ENCODE measurements around the gene RFFL. TPM values are rescaled to one million over a fixed set of nuclear protein-coding genes. Genes with fewer than 3 reads are reported as not detected.

The RFFL gene
- total RNA-seq, 1 experiment from 2014 or later, result 29.6 TPM

DNA sequence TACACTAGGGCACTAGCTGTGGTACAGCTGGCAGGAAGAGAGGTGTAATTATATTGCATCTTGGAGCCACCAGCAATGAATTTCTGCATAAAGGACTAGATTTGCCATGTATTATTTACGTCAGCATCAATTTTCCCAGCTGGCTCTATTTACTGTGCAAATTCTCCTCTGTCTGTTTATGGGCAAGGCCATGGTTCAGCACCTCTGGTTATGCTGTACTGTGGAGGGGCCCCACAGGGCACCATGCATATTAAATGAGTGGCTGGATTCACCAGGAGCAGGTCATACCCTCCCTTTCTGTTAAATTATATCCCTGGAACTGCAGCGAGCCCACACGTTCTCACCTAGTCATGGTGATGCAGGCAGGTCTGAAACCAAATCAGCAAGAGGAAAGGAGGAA, 36.4 kb upstream of the RFFL start:
- no peaks in the 10 kb centered on the region for H3K27me3 ChIP-seq (replicated peaks; ENCODE audit: control insufficient read depth, insufficient read depth, low read length)
- CTCF ChIA-PET, result no interaction called here
- Mint-ChIP-seq H3K9me3 (ENCODE audit: unreplicated experiment) (no peaks in the 10 kb centered on the region), H3K4me3 (ENCODE audit: unreplicated experiment) (no peak overlapping the region), H3K27ac (ENCODE audit: unreplicated experiment) (no peak overlapping the region), H3K36me3 (ENCODE audit: insufficient read depth, unreplicated experiment) (peaks cover 27% of the 10 kb centered on the region), H3K4me1 (ENCODE audit: low read depth, unreplicated experiment) (no peaks in the 10 kb centered on the region), H3K27me3 (ENCODE audit: insufficient read depth, unreplicated experiment) (no peaks in the 10 kb centered on the region)
- intact Hi-C loops (cut with micrococcal nuclease; ENCODE audit: unreplicated experiment), result no loop called here
- POLR2A ChIA-PET, result no interaction called here
- DNase-seq, result no peak
- TF ChIP-seq CTCF (IDR thresholded peaks at IDR 0.05; ENCODE audit: insufficient read depth in 1 of 2, low read depth in 1 of 2, low read length in 1 of 2, severe bottlenecking in 1 of 2, unreplicated experiment in 1 of 2), result no peak
- no peaks in the 10 kb centered on the region for H3K4me1 ChIP-seq
- BruUV-seq (replicated peaks), result no TSS peak
- no peak overlapping the region for H3K4me3 ChIP-seq (ENCODE audit: low read depth, low read length)
- no peaks in the 10 kb centered on the region for H3K9me3 ChIP-seq
- no peaks in the 10 kb centered on the region for H3K36me3 ChIP-seq (ENCODE audit: control insufficient read depth, insufficient read depth, low read length)

DNA sequence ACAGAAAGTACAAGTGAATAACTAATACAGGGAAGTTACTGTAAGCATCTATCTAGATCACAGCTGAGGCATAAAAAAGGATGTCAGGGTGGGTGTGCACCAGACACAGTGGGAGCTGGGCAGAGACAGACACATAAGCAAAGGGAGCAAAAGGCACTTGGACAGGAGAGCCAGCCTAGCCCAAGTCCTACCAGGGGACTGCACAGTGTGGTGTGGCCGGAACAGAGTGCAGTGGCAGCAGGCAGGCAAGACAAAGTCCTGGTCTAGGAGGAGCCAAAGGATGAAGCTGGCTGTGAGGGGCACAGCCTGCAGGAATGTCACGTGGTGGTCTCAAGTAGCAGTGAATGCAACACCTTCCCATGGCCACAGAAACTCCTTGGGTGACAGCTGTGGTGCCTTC, 34.3 kb upstream of the RFFL start:
- Histone ChIP-seq H3K4me1 (no peaks in the 10 kb centered on the region), H3K9me3 (no peaks in the 10 kb centered on the region), H3K4me3 (ENCODE audit: low read depth, low read length) (no peak overlapping the region), H3K36me3 (ENCODE audit: control insufficient read depth, insufficient read depth, low read length) (no peaks in the 10 kb centered on the region), H3K27me3 (replicated peaks; ENCODE audit: control insufficient read depth, insufficient read depth, low read length) (no peaks in the 10 kb centered on the region)
- H3K27ac Mint-ChIP-seq (ENCODE audit: unreplicated experiment), result no peak overlapping the region
- intact Hi-C loops (cut with micrococcal nuclease; ENCODE audit: unreplicated experiment), result no loop called here
- no peaks in the 10 kb centered on the region for H3K9me3 Mint-ChIP-seq (ENCODE audit: unreplicated experiment)
- H3K36me3 Mint-ChIP-seq (ENCODE audit: insufficient read depth, unreplicated experiment), result peaks cover 14% of the 10 kb centered on the region
- no TSS peak for BruUV-seq (replicated peaks)
- H3K27me3 Mint-ChIP-seq (ENCODE audit: insufficient read depth, unreplicated experiment), result no peaks in the 10 kb centered on the region
- DNase-seq, result no peak
- CTCF ChIA-PET, result no interaction called here
- POLR2A ChIA-PET, result no interaction called here
- H3K4me3 Mint-ChIP-seq (ENCODE audit: unreplicated experiment), result no peak overlapping the region
- TF ChIP-seq CTCF (IDR thresholded peaks at IDR 0.05; ENCODE audit: insufficient read depth in 1 of 2, low read depth in 1 of 2, low read length in 1 of 2, severe bottlenecking in 1 of 2, unreplicated experiment in 1 of 2), result no peak
- H3K4me1 Mint-ChIP-seq (ENCODE audit: low read depth, unreplicated experiment), result no peaks in the 10 kb centered on the region

GRCh38 chr17:35095741-35096140, 32.2 kb upstream of the RFFL start:
- BruUV-seq (replicated peaks), result no TSS peak
- ChIA-PET POLR2A (interaction anchor here (0.7 kb wide), 1 partner anchor 28 kb away, joined by 3 read pairs; no protein-coding TSS in a partner anchor), CTCF (no interaction called here)

More at GRCh38 chr17:35095741-35096140, 32.2 kb upstream of the RFFL start:
- Mint-ChIP-seq H3K9me3 (ENCODE audit: unreplicated experiment) (no peaks in the 10 kb centered on the region), H3K27ac (ENCODE audit: unreplicated experiment) (no peak overlapping the region), H3K27me3 (ENCODE audit: insufficient read depth, unreplicated experiment) (no peaks in the 10 kb centered on the region), H3K4me3 (ENCODE audit: unreplicated experiment) (no peak overlapping the region), H3K4me1 (ENCODE audit: low read depth, unreplicated experiment) (no peaks in the 10 kb centered on the region), H3K36me3 (ENCODE audit: insufficient read depth, unreplicated experiment) (peaks cover 6% of the 10 kb centered on the region)
- no peaks in the 10 kb centered on the region for H3K27me3 ChIP-seq (replicated peaks; ENCODE audit: control insufficient read depth, insufficient read depth, low read length)
- H3K36me3 ChIP-seq (ENCODE audit: control insufficient read depth, insufficient read depth, low read length), result no peaks in the 10 kb centered on the region
- intact Hi-C loops (cut with micrococcal nuclease; ENCODE audit: unreplicated experiment), result no loop called here
- H3K9me3 ChIP-seq, result no peaks in the 10 kb centered on the region
- no peak for DNase-seq
- H3K4me3 ChIP-seq (ENCODE audit: low read depth, low read length), result no peak overlapping the region
- no peaks in the 10 kb centered on the region for H3K4me1 ChIP-seq
- TF ChIP-seq CTCF (IDR thresholded peaks at IDR 0.05; ENCODE audit: insufficient read depth in 1 of 2, low read depth in 1 of 2, low read length in 1 of 2, severe bottlenecking in 1 of 2, unreplicated experiment in 1 of 2), result no peak

Measured in Caco-2 (cell line).